Stromal cell of bone marrow (primary cell): Measurements from ENCODE around the gene SOX13.

ENCODE experiments used
- DNase-seq: peaks from one replicate; pipeline ENCODE4 v3.0.0-alpha.2; 2012; ENCODE audit warnings: low read depth

Gene SOX13

GRCh38 chr1:204065174-204065985, 7.5 kb upstream of the SOX13 start:
- DNase-seq = no peak

GRCh38 chr1:204065986-204066300, 7.0 kb upstream of the SOX13 start:
- no peak for DNase-seq

- no peak for DNase-seq
Observed at GRCh38 chr1:204067935-204068334, 5.0 kb upstream of the SOX13 start.

GRCh38 chr1:204069887-204070286, 3.0 kb upstream of the SOX13 start:
- DNase-seq = no peak

- no peak for DNase-seq
Observed at GRCh38 chr1:204070895-204071294, 2.0 kb upstream of the SOX13 start.

- DNase-seq = no peak
Observed at GRCh38 chr1:204073837-204074273, 940 bp downstream of the SOX13 start.

- DNase-seq = no peak
Observed at GRCh38 chr1:204074274-204075138, 1.6 kb downstream of the SOX13 start.

GRCh38 chr1:204075139-204075521, 2.2 kb downstream of the SOX13 start:
- DNase-seq = no peak

GRCh38 chr1:204075890-204076846, 3.3 kb downstream of the SOX13 start:
- no peak for DNase-seq

GRCh38 chr1:204076891-204077290, 4.0 kb downstream of the SOX13 start:
- DNase-seq = no peak

GRCh38 chr1:204077979-204078696, 5.2 kb downstream of the SOX13 start:
- no peak for DNase-seq

- DNase-seq = no peak
Observed at GRCh38 chr1:204079608-204079999, 6.7 kb downstream of the SOX13 start.

- no peak for DNase-seq
Observed at GRCh38 chr1:204080163-204080903, 7.4 kb downstream of the SOX13 start.

GRCh38 chr1:204081164-204081790, 8.4 kb downstream of the SOX13 start:
- DNase-seq = no peak

- DNase-seq = no peak
Observed at GRCh38 chr1:204081791-204082513, 9.0 kb downstream of the SOX13 start.

GRCh38 chr1:204083491-204083890, 10.6 kb downstream of the SOX13 start:
- DNase-seq = no peak

GRCh38 chr1:204084247-204084772, 11.4 kb downstream of the SOX13 start:
- DNase-seq = no peak

GRCh38 chr1:204085876-204086275, 13.0 kb downstream of the SOX13 start:
- DNase-seq = no peak

GRCh38 chr1:204087181-204087892, 14.4 kb downstream of the SOX13 start:
- DNase-seq = no peak
